ENCODE results near the gene GHRL. TPM values are rescaled to one million over a fixed set of nuclear protein-coding genes. Genes with fewer than 3 reads are reported as not detected.

Gene GHRL
- total RNA-seq, 1 experiment from 2014 or later: not detected

GRCh38 chr3:10288575-10288960, 4.2 kb downstream of the GHRL start:
- no peaks in the 10 kb centered on the region for H3K4me1 ChIP-seq (replicated peaks; ENCODE audit: insufficient read depth)
- 0 out of 2 replicates have a peak, but pooled peaks cover 3% of the 10 kb centered on the region for H4K20me1 ChIP-seq (ENCODE audit: insufficient read depth)
- no peak overlapping the region for H3K27ac ChIP-seq
- intact Hi-C loops (cut with micrococcal nuclease; ENCODE audit: unreplicated experiment): no loop called here
- no peak for DNase-seq
- TF ChIP-seq EZH2 (IDR thresholded peaks at IDR 0.05; ENCODE audit: low read depth): no peak
- no peak for TF ChIP-seq CTCF (conservative IDR thresholded peaks at IDR 0.05)
- H3K4me3 ChIP-seq: no peak overlapping the region
- H3K79me2 ChIP-seq (ENCODE audit: low read depth): no peaks in the 10 kb centered on the region
- 0 out of 2 replicates have a peak, but pooled peaks cover 1% of the 10 kb centered on the region for H3K36me3 ChIP-seq (ENCODE audit: low read depth)
- POLR2A ChIA-PET (ENCODE audit: unreplicated experiment): no interaction called here
- no peaks in the 10 kb centered on the region for H3K9me3 ChIP-seq (ENCODE audit: insufficient read depth, low read depth)
- no peaks in the 10 kb centered on the region; the same call in 1 of the 2 replicates for H3F3A ChIP-seq (ENCODE audit: insufficient read depth, low read depth)
- CTCF ChIA-PET: no interaction called here
- no TSS peak for BruUV-seq (replicated peaks)
- no peak overlapping the region for H2AFZ ChIP-seq
- H3K4me2 ChIP-seq: no peak overlapping the region
- no peaks in the 10 kb centered on the region for H3K27me3 ChIP-seq (ENCODE audit: insufficient read depth, low read depth)
- no peaks in the 10 kb centered on the region for H3K9me2 ChIP-seq (ENCODE audit: insufficient read depth)

- Histone ChIP-seq H3K27me3 (ENCODE audit: insufficient read depth, low read depth) (no peaks in the 10 kb centered on the region), H2AFZ (no peak overlapping the region), H4K20me1 (ENCODE audit: insufficient read depth) (0 out of 2 replicates have a peak, but pooled peaks cover 7% of the 10 kb centered on the region), H3K9me3 (ENCODE audit: insufficient read depth, low read depth) (no peaks in the 10 kb centered on the region), H3K4me3 (no peak overlapping the region), H3F3A (ENCODE audit: insufficient read depth, low read depth) (no peaks in the 10 kb centered on the region; the same call in 1 of the 2 replicates), H3K27ac (no peak overlapping the region), H3K36me3 (ENCODE audit: low read depth) (0 out of 2 replicates have a peak, but pooled peaks cover 6% of the 10 kb centered on the region), H3K4me2 (no peak overlapping the region), H3K9me2 (ENCODE audit: insufficient read depth) (no peaks in the 10 kb centered on the region), H3K79me2 (ENCODE audit: low read depth) (no peaks in the 10 kb centered on the region), H3K4me1 (replicated peaks; ENCODE audit: insufficient read depth) (no peaks in the 10 kb centered on the region)
- POLR2A ChIA-PET (ENCODE audit: unreplicated experiment): no interaction called here
- no peak for DNase-seq
- BruUV-seq (replicated peaks): no TSS peak
- CTCF ChIA-PET: no interaction called here
- no peak for TF ChIP-seq EZH2 (IDR thresholded peaks at IDR 0.05; ENCODE audit: low read depth)
- TF ChIP-seq CTCF (conservative IDR thresholded peaks at IDR 0.05): no peak
- intact Hi-C loops (cut with micrococcal nuclease; ENCODE audit: unreplicated experiment): no loop called here
Measured at GRCh38 chr3:10287936-10288574, 4.7 kb downstream of the GHRL start.

GRCh38 chr3:10286596-10287295, 6.0 kb downstream of the GHRL start:
- CTCF ChIA-PET: no interaction called here
- no peak overlapping the region for H3K4me3 ChIP-seq
- no TSS peak for BruUV-seq (replicated peaks)
- no peak overlapping the region for H3K27ac ChIP-seq
- intact Hi-C loops (cut with micrococcal nuclease; ENCODE audit: unreplicated experiment): no loop called here
- 0 out of 2 replicates have a peak, but pooled peaks cover 9% of the 10 kb centered on the region for H3K36me3 ChIP-seq (ENCODE audit: low read depth)
- 0 out of 2 replicates have a peak, but pooled peaks cover 7% of the 10 kb centered on the region for H4K20me1 ChIP-seq (ENCODE audit: insufficient read depth)
- H3K9me3 ChIP-seq (ENCODE audit: insufficient read depth, low read depth): no peaks in the 10 kb centered on the region
- TF ChIP-seq EZH2 (IDR thresholded peaks at IDR 0.05; ENCODE audit: low read depth): no peak
- TF ChIP-seq CTCF (conservative IDR thresholded peaks at IDR 0.05): no peak
- no peak overlapping the region for H3K4me2 ChIP-seq
- no peaks in the 10 kb centered on the region for H3K27me3 ChIP-seq (ENCODE audit: insufficient read depth, low read depth)
- H2AFZ ChIP-seq: no peak overlapping the region
- no peaks in the 10 kb centered on the region for H3K9me2 ChIP-seq (ENCODE audit: insufficient read depth)
- no peaks in the 10 kb centered on the region for H3K79me2 ChIP-seq (ENCODE audit: low read depth)
- H3F3A ChIP-seq (ENCODE audit: insufficient read depth, low read depth): no peaks in the 10 kb centered on the region; the same call in 1 of the 2 replicates
- no peaks in the 10 kb centered on the region for H3K4me1 ChIP-seq (replicated peaks; ENCODE audit: insufficient read depth)
- no peak for DNase-seq
- POLR2A ChIA-PET (ENCODE audit: unreplicated experiment): interaction anchor here (0.5 to 0.6 kb wide), 2 partner anchors 34 to 138 kb away, joined by 4 to 6 read pairs; no protein-coding TSS in a partner anchor

All from PC-9 (cell line).